ENCODE results near the gene PTGER2.

PTGER2 gene, protein sequence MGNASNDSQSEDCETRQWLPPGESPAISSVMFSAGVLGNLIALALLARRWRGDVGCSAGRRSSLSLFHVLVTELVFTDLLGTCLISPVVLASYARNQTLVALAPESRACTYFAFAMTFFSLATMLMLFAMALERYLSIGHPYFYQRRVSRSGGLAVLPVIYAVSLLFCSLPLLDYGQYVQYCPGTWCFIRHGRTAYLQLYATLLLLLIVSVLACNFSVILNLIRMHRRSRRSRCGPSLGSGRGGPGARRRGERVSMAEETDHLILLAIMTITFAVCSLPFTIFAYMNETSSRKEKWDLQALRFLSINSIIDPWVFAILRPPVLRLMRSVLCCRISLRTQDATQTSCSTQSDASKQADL
- 88.6 reads per million, percentile 80 among the genes with 10 or more reads in this experiment for total RNA-seq

DNA sequence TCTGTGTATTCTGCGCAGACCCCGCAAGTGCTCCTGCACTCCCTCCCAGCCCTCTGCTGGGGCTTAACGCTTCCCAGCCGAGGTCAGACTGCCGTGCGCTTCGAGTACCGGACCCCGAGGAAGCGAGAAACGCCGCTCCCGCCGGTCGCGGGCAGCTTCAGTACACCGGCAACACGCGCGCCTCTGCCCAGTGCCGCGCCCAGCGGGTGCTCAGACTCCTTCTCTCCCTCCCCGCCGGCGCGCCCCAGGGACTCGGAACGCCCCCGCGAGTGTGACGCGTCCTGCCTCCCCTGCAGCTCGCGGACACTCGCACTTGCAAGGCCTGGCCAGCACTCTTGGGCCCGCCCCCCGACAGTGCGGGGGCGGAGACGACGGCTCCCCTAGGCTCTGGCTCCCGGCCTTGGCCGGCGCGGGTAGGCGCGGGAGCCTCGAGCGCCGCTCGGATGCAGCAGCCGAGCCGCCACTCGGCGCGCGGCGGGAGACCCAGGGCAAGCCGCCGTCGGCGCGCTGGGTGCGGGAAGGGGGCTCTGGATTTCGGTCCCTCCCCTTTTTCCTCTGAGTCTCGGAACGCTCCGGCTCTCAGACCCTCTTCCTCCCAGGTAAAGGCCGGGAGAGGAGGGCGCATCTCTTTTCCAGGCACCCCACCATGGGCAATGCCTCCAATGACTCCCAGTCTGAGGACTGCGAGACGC, at the start of gene PTGER2:
Gene PTGER2 (plus strand): TSS at position 410 of the 692 bp plus-strand sequence. CDS start 237 bp downstream, at position 647.
- DNase-seq: peak; percentile 66

DNA sequence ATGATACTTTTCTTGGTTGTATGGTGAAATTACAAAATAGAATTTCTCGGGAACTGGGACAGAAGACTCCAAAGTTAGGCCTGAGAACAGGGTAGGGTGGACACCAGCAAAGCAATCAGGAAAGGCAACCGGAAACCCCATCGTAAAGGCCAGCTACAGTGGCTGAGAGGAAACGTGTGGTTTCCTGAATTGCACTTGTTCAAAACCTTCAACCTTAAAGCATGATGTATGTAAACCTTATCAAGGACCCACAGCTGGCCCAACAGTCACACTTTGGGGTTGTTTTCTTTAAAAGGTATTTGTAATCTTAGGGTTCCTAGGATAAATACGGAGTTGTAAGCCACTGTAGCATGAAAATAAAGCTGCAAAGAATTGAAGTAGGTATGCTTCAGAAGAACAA, 48.9 kb upstream of the PTGER2 start:
- no peak for DNase-seq

DNA sequence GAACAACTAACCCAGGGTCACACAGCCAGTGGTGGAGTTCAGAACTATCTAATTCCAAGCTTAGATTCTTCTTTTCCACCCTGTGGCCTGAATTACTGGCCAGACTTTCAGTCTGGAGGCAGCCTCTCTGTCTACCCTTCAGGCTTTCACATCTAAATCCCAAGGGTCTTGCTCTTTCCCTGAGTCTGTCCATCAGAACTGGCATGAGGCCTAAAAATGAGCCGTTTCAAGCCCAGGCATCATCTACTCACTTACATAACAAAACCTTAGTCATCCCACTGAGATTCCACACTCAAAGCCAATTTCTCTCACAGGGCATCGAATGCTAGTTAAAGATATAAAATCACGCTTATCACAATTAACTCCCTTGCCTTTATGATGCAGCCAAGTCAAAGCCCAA, 47.9 kb upstream of the PTGER2 start:
- no peak for DNase-seq

DNA sequence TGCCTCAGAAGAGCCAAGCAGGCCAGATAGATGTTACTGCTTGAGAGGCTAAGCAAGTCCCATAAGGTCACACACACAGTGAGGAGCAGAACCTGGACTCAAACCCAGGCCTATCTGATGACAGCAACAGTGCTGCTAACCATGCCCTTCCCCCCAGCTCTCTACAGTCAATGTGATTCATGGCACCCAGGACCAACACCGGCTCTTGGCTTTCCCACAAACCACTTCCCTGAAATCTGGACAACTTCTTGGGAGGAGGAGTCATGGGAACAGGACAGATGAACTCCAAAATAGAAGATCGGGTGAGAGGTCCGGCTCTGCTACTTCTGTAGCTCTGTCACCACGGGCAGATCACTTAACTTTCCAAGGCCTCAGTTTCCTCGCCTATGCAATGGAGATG, 47.3 kb upstream of the PTGER2 start:
- no peak for DNase-seq

DNA sequence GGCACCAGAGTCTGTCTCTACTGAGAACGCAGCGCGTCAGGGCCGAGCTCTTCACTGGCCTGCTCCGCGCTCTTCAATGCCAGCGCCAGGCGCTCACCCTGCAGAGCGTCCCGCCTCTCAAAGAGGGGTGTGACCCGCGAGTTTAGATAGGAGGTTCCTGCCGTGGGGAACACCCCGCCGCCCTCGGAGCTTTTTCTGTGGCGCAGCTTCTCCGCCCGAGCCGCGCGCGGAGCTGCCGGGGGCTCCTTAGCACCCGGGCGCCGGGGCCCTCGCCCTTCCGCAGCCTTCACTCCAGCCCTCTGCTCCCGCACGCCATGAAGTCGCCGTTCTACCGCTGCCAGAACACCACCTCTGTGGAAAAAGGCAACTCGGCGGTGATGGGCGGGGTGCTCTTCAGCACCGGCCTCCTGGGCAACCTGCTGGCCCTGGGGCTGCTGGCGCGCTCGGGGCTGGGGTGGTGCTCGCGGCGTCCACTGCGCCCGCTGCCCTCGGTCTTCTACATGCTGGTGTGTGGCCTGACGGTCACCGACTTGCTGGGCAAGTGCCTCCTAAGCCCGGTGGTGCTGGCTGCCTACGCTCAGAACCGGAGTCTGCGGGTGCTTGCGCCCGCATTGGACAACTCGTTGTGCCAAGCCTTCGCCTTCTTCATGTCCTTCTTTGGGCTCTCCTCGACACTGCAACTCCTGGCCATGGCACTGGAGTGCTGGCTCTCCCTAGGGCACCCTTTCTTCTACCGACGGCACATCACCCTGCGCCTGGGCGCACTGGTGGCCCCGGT, 46.4 kb upstream of the PTGER2 start, which contains the start of gene PTGDR:
Gene PTGDR (plus strand): TSS at position 198 of the 778 bp plus-strand sequence. CDS start 117 bp downstream, at position 315.
- peak; percentile 12 for DNase-seq

DNA sequence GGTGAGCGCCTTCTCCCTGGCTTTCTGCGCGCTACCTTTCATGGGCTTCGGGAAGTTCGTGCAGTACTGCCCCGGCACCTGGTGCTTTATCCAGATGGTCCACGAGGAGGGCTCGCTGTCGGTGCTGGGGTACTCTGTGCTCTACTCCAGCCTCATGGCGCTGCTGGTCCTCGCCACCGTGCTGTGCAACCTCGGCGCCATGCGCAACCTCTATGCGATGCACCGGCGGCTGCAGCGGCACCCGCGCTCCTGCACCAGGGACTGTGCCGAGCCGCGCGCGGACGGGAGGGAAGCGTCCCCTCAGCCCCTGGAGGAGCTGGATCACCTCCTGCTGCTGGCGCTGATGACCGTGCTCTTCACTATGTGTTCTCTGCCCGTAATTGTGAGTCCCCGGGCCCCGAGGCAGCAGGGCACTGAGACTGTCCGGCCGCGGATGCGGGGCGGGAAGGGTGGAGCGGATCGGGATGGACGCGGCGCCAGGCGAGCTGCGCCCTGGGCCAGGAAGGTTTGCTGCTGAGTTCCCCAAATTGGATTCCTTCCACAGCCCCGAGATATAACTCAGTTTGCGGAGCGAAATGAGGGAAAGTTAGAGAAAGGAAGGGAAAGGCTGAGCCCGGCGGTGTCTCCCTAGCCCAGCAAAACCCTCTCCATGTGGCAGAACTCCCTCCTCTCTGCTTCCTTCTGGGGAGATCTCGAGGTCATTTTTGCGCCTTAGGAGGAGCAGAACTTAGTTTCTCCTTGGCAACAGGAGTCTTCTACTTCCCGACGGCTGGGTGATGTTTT, 45.6 kb upstream of the PTGER2 start:
- DNase-seq: no peak

DNA sequence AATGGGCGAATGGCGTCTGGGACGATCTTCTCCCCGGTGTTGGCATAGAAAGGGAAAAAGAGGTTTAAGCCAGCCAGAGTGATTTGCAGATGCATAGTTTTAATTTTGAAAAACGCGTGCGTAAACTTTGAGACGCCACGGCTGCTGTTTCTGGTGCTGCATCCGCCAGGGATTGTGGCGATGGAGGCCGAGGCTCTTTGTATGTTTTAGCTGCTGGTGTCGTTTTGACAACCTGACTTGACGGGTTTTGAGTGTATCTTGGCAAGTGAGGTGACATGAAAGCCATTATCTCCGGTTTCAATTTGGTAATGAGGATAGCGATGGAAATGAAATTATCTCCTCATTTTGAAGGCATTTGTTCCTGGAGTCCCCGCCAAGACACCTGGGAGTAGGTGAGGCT, 45.0 kb upstream of the PTGER2 start:
- no peak for DNase-seq

DNA sequence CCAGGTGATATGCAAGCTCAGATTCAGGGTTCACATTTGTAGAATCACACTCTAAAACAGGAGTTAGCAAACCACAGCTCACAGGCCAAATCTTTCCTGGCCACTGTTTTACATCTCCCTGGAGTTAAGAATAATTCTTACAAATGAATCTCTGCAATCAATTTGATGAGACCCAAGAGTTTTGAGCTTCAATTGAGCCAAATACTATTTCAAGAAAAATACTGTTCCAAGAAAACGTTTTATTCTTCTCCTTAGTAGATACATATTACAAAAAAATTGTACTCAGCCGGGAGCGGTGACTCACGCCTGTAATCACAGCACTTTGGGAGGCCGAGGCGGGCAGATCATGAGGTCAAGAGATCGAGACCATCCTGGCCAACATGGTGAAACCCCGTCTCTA, 44.1 kb upstream of the PTGER2 start:
- no peak for DNase-seq

DNA sequence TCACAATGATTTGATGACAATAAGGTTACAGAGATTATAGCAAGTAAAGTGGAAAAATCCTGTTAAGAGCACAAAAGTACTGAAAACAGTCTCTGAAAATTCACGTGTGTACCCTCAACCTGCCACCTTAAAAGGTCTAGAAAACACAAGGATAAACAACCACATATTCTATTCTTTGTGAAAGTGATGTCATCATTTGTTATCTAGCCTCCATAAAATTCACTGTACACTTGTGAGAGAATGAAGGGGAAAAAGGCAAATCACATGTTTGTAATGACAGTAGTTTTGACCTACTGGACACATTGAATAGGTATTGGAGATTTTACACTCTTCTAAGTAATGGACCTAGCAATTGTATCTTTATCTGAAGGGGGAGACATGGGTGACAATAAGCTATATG, 42.6 kb upstream of the PTGER2 start:
- no peak for DNase-seq

DNA sequence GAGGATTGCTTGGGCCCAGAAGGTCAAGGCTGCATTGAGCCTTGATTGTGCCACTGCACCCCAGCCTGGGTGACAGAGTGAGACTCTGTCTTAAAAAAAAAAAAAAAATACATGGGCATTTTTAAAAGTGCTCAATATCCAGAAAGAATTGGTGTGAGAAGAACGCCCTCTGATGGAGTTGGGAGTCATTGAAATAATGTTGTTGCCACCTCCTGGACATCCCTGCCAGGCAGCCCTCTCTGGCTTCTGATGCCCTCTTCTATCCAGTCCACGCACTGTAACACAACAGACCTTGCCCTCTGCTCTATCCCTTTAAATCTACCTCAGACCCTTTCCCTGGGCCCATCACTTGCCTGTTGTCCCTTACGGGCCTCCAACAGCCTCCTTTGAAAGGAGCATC, 41.7 kb upstream of the PTGER2 start:
- DNase-seq: no peak

DNA sequence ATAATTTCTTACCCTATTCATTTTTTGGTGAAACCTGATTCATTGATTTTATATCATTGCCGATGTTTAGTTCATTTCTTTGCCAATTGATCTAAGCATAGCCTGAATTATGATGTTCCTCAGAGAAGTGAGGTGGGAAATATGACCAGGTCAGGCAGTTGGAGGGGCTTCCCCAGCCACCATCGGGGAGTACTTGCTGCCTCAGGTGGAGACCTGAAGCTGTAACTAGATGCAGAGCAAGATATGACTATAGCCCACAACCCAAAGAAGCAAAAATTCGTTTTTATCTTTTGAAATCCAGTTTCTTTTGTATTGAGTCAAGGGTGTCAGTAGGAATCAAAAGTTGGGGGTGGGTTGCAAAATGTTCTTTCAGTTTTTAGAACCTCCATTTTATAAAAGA, 38.7 kb upstream of the PTGER2 start:
- DNase-seq: no peak

DNA sequence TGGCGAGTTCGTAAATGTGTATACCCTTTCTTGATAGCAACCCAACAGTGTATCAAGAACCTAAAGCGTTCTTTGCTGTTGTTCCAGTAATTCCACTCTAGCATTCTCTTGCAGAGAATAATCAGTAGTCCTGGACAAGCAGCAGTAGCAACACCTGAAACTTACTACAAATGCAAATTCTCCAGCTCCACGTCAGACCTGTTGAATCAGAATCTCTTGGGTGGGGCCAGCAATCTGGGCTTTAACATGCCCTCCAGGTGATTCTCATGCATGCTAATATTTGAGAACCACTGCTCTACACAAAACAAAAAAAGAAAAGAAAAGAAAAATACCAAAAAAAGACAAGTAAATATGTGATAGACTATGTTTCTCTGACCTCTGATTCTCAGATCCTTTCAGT, 36.6 kb upstream of the PTGER2 start:
- DNase-seq: no peak

DNA sequence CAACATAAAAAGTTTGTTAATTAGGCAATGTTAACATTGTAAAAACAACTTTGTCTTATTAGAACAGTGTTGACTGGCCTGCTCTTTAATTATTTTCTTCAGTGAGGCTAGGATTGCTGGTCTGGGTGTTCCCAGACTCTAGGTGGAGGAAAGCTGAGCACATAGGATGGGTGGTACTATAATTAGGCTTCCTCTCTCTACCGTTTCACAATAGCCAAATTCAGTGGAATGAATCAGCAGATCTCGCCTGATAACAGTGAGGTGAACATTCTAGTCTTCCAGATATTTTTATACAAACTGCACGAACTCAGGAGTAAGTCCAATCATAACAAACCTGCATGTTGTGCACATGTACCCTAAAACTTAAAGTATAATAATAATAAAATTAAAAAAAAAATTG, 34.7 kb upstream of the PTGER2 start:
- no peak for DNase-seq

DNA sequence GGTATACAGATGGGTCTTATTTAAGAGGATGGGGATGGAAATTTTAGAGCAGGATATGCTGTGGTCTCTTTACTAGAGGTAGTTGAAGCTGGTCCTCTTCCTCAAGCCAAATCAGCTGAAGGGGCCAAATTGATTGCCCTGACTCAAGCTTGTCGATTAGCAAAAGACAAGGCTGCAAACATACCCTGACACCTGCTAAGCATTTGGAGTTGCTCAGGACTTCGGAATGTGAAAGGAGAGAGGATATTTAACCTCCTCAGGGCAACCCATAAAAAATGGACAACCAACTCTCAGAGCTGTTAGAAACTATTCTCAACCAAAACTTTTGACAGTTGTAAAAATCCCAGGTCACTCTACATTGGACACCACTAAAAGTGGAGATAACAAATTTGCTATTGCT, 31.0 kb upstream of the PTGER2 start:
- DNase-seq: no peak

DNA sequence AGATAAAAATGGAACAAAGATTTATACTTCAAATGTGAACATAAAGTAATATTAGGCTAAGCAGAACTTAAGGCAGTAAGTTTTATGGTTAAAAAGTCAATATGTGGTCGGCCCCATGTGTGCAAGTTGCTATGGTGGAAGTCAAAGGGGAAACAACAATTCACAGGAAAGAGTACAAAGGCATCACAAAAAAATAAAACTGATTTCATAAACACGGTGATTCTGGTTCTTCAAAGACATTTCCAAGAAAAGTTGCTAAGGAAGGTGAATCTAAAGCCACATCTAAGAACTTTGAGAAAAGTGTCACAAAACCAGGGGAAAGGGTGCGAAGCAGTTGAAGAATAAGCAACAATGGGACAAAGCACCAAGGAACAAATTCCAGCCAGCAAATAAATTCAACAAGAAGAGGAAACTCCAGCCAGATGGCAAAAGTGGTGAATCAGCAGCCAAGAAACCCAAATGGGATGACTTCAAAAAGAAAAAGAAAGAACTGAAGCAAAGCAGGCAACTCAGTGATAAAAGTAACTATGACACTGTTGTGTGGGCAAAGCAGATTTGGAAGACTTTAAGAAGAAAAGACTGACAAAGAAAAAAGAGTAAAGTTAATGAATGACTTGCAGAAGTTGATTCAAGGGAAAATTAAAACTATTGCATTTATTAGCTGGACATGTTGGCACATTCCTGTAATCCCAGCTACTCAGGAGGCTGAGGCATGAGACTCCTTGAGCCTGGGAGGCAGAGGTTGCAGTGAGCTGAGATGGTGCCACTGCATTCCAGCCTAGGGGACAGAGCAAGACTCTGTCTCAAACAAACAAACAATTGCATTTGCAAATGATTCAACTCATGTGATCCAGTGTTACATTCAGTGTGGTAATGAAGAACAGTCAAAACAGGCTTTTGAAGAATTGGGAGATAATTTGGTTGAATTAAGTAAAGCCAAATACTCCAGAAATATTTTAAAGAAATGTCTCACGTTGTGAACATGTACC, 27.2 kb upstream of the PTGER2 start:
- no peak for DNase-seq

DNA sequence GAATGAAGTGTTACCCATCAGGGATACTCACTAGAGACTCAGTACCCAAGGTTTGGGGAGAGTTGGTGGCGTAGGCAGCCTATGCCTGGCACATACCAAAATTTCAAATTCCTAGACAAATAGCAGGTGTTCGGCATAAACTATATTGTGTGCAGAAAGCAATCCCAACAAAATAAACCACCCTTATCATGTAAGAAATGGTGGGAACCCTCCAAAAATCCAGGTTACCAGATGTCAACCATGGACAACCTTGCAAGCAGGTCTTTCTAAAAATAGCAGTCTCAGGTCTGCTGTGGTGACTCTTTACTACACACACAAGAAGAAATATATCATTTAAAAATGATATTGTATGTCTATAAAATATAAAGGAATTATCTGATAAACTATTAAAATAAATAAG, 17.7 kb upstream of the PTGER2 start:
- DNase-seq: no peak

DNA sequence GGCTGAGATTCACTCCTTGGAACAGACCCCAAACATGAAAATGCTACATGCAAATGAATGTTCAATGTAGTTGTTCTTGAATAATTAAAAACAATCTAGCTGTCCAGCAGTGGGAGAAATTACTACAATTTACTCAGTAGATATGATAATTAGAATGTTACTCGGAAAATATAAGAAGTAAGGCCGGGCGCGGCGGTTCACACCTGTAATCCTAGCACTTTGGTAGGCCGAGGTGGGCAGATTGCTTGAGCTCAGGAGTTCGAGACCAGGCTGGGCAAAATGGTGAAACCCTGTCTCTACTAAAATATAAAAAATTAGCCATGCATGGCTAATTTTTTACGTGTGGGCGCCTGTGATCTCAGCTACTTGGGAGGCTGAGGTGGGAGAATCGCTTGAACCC, 15.3 kb upstream of the PTGER2 start:
- no peak for DNase-seq

DNA sequence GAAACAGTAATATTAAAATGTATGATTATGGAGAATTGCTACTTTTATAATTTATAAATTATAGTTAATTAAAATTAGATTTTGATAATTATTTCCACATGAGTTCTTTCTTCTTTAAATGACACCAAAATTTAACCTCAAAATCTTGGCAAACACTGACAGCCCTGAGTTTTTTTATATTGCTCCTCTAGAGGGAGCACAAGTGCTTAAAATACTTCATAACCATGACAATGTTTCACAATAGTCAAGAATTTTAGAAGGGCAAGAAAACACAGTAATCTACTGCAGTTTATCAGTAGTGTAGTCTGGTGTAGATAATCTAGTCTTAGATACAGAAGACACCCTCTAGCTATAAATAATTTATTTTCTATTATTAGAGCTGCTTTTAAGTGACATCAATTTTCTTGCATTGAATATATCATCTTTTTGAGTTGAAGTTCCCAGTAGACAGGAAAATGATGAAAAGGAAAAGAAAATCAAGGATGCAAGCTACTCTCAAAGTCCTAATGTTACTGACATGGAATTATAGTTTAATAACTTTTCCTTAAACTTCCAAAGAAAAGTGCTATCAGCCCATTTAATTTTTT, 14.3 kb upstream of the PTGER2 start:
- DNase-seq: no peak

DNA sequence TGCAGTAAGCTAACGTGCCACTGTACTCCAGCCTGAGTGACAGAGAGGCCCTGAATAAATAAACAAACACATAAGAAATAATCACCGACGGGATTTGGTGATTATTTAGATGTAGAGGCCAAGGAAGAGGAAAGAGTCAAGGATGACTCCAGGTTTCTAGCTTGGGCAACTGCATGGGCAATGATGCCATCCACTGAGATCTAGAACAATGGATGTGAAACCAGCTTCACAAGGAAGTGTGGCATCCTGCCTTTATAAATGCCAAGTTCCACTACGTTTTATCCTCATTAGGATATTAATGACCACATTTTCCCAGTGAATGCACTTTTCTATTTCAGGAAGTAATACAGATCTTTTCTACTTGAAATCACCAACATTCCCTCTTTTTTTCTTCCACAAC, 10.9 kb upstream of the PTGER2 start:
- no peak for DNase-seq

DNA sequence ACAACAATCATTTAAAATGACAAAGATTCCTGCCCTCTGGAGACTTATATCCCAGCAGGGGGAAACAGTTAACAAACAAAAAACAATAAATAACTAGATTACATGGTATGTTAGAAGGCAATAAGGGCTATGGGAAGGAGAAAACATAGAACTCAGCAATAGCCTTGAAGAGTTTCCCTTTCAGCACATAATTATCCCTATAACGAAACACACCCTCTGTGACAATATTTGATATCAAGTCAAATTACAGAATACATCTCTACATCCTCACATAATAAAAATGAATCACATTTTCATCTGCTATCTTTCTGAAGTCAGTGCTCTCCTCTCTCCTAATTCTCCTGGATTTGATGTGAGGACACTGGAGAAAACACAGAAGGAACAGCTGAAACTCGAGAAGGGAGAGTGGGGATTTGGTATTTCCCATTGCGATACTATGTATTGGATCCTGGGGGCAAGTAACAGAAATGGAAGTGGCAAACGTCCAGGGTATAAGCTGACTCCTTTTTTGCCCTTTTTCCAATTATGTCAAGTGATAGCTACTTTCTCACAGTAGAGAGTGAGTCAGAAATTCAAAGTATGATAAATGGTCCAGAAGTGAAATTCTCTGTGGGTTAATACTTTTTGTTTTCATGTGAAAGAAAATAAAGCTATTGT, 9.7 kb upstream of the PTGER2 start:
- no peak for DNase-seq
